Spleen (tissue), 7 donors: ENCODE results near the gene GPHN.

Experiments
- POLR2A ChIP-seq, 3 donors: fragments of 450-650 bp; IDR thresholded peaks; one replicate each; pipeline ENCODE4 v1.5.1; 2017; ENCODE audit warnings: antibody characterized with exemption in 3 of 3, mild to moderate bottlenecking in 1 of 3
- POLR2AphosphoS5 ChIP-seq, 3 donors: sonication (generic); formaldehyde crosslinking; IDR thresholded peaks; one replicate each; pipeline ENCODE4 v1.5.1; 2017; ENCODE audit warnings: antibody characterized with exemption in 3 of 3
- TF ChIP-seq, protein P1 (sequence below), 11 experiments: fragments of 200-600 bp in 7 of 11; fragments of 450-650 bp in 4 of 11; sonication (generic) in 4 of 11; IDR thresholded peaks in 8 of 11; conservative IDR thresholded peaks in 3 of 11; 1 replicate in 7 of 11; 2 replicates in 4 of 11; pipeline versions ENCODE4 v1.4.0 to v1.8.0; 2016 to 2021; ENCODE audit warnings: antibody characterized with exemption in 11 of 11, inconsistent platforms in 4 of 11, mild to moderate bottlenecking in 1 of 11
- donor health status: DM: no; HTN: no; CAD: no; lungs with moderate emphysema.
- donor health status: DM: no; HTN: no; CAD: no.
- donor health status: DM: no; HTN: no; CAD: no.

DNA sequence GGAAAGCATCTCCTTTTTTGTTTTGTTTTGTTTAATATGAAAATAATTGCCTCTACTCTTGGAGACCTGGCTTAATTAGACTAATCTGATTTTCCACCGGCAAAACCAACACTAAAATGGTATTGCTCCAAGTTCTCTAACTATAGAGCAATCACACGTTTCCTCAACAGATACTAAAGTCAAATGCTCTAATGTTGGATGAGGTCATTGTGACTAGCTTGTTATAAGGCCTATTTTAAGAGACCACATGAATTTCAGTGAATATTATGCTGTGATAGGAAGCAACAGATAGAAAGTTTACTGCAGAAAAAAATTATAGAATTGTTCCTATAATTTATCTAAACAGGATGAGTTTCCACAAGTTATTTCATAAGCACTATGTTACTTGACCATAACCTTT is 25.1 kb upstream of the GPHN start:
- TF ChIP-seq POLR2A (IDR thresholded peaks at IDR 0.05) (no peak), POLR2AphosphoS5 (IDR thresholded peaks at IDR 0.05) (no peak)
- TF ChIP-seq, protein P1, sequence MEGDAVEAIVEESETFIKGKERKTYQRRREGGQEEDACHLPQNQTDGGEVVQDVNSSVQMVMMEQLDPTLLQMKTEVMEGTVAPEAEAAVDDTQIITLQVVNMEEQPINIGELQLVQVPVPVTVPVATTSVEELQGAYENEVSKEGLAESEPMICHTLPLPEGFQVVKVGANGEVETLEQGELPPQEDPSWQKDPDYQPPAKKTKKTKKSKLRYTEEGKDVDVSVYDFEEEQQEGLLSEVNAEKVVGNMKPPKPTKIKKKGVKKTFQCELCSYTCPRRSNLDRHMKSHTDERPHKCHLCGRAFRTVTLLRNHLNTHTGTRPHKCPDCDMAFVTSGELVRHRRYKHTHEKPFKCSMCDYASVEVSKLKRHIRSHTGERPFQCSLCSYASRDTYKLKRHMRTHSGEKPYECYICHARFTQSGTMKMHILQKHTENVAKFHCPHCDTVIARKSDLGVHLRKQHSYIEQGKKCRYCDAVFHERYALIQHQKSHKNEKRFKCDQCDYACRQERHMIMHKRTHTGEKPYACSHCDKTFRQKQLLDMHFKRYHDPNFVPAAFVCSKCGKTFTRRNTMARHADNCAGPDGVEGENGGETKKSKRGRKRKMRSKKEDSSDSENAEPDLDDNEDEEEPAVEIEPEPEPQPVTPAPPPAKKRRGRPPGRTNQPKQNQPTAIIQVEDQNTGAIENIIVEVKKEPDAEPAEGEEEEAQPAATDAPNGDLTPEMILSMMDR (IDR thresholded peaks at IDR 0.05 in 8 of 11, conservative IDR thresholded peaks at IDR 0.05 in 3 of 11) = no peak
